K562 (cell line): ENCODE results near the gene BRWD1. TPM values are rescaled to one million over a fixed set of nuclear protein-coding genes. Genes with fewer than 3 reads are reported as not detected.
A peak's percentile ranks its signal among the peaks of the same experiment; 100 is the strongest.

Experiments used
- BCL6 ChIP-seq: fragments of 250-450 bp; sonication (Bioruptor Pico); IDR thresholded peaks from 2 replicates; pipeline ENCODE4 v1.4.0; 2020
- GATA2 ChIP-seq: sonication (generic); formaldehyde crosslinking; IDR thresholded peaks from 2 replicates; pipeline ENCODE4 v1.4.0; 2020; ENCODE audit warnings: mild to moderate bottlenecking, missing genetic modification reagents
- HSF4 ChIP-seq: fragments of 250-450 bp; sonication (Bioruptor Pico); IDR thresholded peaks from 2 replicates; pipeline ENCODE4 v2.1.2; 2022; ENCODE audit warnings: mild to moderate bottlenecking, moderate library complexity, borderline replicate concordance
- IFI16 ChIP-seq: fragments of 250-450 bp; sonication (Bioruptor Pico); IDR thresholded peaks from 2 replicates; pipeline ENCODE4 v2.1.2; 2022; ENCODE audit warnings: mild to moderate bottlenecking, inconsistent platforms
- IRF2 ChIP-seq: sonication (generic); formaldehyde crosslinking; IDR thresholded peaks from 2 replicates; pipeline ENCODE4 v1.8.1; 2022; ENCODE audit warnings: mild to moderate bottlenecking, missing genetic modification reagents
- KDM4B ChIP-seq, 2 experiments: fragments of 450-650 bp in 1 of 2; sonication (generic) in 1 of 2; IDR thresholded peaks; 2 replicates each; pipeline ENCODE4 v1.6.1; 2016 to 2017; ENCODE audit warnings: borderline replicate concordance in 2 of 2, antibody characterized with exemption in 1 of 2, low read depth in 1 of 2, mild to moderate bottlenecking in 1 of 2
- MXD1 ChIP-seq: fragments of 250-450 bp; sonication (Bioruptor Pico); IDR thresholded peaks from 2 replicates; pipeline ENCODE4 v1.8.0; 2021; ENCODE audit warnings: borderline replicate concordance, mild to moderate bottlenecking, moderate library complexity; ENCODE audit not compliant: poor library complexity, severe bottlenecking
- PHB ChIP-seq: fragments of 250-450 bp; sonication (Bioruptor Pico); IDR thresholded peaks from 2 replicates; pipeline ENCODE4 v1.5.0; 2021
- POLR2B ChIP-seq: fragments of 450-650 bp; IDR thresholded peaks from 2 replicates; pipeline ENCODE4 v1.6.1; 2018; ENCODE audit warnings: low read depth; ENCODE audit not compliant: partially characterized antibody
- SMARCA5 ChIP-seq: fragments of 450-650 bp; IDR thresholded peaks from 2 replicates; pipeline ENCODE4 v1.6.1; 2016
- SMARCE1 ChIP-seq: fragments of 450-650 bp; IDR thresholded peaks from 2 replicates; pipeline ENCODE4 v1.7.1; 2016; ENCODE audit warnings: mild to moderate bottlenecking
- SNRNP70 ChIP-seq: fragments of 200-400 bp; formaldehyde crosslinking; optimal IDR thresholded peaks from 2 replicates; pipeline ENCODE3; 2017; ENCODE audit warnings: low read depth, low read length
- TAF1 ChIP-seq: IDR thresholded peaks from 2 replicates; pipeline ENCODE4 v1.6.1; 2011; ENCODE audit warnings: mild to moderate bottlenecking, low read length, moderate library complexity; ENCODE audit not compliant: insufficient read depth, control insufficient read depth, severe bottlenecking; ENCODE audit errors: extremely low read depth
- TBL1XR1 ChIP-seq, 2 experiments: IDR thresholded peaks; 2 replicates each; pipeline ENCODE4 v1.6.1; 2012; ENCODE audit warnings: improper control_type of control experiment in 2 of 2, low read length in 2 of 2, mild to moderate bottlenecking in 1 of 2
- TOE1 ChIP-seq, 2 experiments: fragments of 450-650 bp in 1 of 2; sonication (generic) in 1 of 2; formaldehyde crosslinking in 1 of 2; IDR thresholded peaks; 2 replicates each; pipeline versions ENCODE4 v1.7.1 to v1.8.0; 2016 to 2022; ENCODE audit warnings: borderline replicate concordance in 2 of 2, mild to moderate bottlenecking in 2 of 2, antibody characterized with exemption in 1 of 2, inconsistent platforms in 1 of 2, low read depth in 1 of 2, missing genetic modification reagents in 1 of 2, moderate library complexity in 1 of 2
- ZNF134 ChIP-seq: fragments of 250-450 bp; sonication (Bioruptor Pico); conservative IDR thresholded peaks from 2 replicates; pipeline ENCODE4 v1.4.0; 2020
- ZNF707 ChIP-seq: fragments of 250-450 bp; sonication (Bioruptor Pico); conservative IDR thresholded peaks from 2 replicates; pipeline ENCODE4 v1.8.0; 2022; ENCODE audit warnings: inconsistent platforms, mild to moderate bottlenecking, moderate library complexity
- ZNF778 ChIP-seq: fragments of 450-650 bp; formaldehyde crosslinking; IDR thresholded peaks from 2 replicates; pipeline ENCODE4 v1.4.0; 2020; ENCODE audit warnings: mild to moderate bottlenecking, moderate library complexity
- polyA plus RNA-seq, 8 experiments: library from polyadenylated mRNA; depleted of rRNA in 4 of 8; stranded (reverse) in 5 of 8; unstranded in 3 of 8; fragments of >200 nt; fragmentation: Nextera tagmentation in 2 of 8; fragmentation: Illumina TruSeq in 1 of 8; extraction: Ambion mirVana in 2 of 8; extraction: Trizol in 1 of 8; gene quantifications; 2 replicates each; pipeline versions ENCODE4 v1.2.1 to v1.2.3, GENCODE V29; 2011 to 2014; ENCODE audit warnings: inconsistent platforms in 1 of 8, missing spikeins in 1 of 8
- total RNA-seq, 7 experiments: library from RNA; depleted of rRNA in 6 of 7; stranded (reverse); fragments of >200 nt in 6 of 7; fragmentation: Illumina TruSeq in 2 of 7; extraction: Trizol in 2 of 7; gene quantifications; 2 replicates each; pipeline versions ENCODE4 v1.2.1 to v1.2.3, GENCODE V29; 2011 to 2021; ENCODE audit warnings: low replicate concordance in 1 of 7
- TF ChIP-seq, protein P1 (sequence below): sonication (generic); formaldehyde crosslinking; IDR thresholded peaks from 2 replicates; pipeline ENCODE4 v1.8.1; 2023; ENCODE audit warnings: mild to moderate bottlenecking, missing genetic modification reagents
- TF ChIP-seq, protein P2 (sequence below): fragments of 450-650 bp; conservative IDR thresholded peaks from 2 replicates; pipeline ENCODE4 v1.6.1; 2016; ENCODE audit warnings: missing genetic modification characterization, low read depth, mild to moderate bottlenecking, control low read depth, missing compliant biosample characterization
- TF ChIP-seq, protein P3 (sequence below): sonication (generic); formaldehyde crosslinking; IDR thresholded peaks from 2 replicates; pipeline ENCODE4 v1.8.0; 2022; ENCODE audit warnings: mild to moderate bottlenecking, missing genetic modification reagents, borderline replicate concordance

Gene BRWD1
- total and polyA plus RNA-seq, 9 of the 15 experiments (the other 6 are each of a cell fraction or from before 2014, with no cell fraction given), result 10.1 to 60.2 (median 34.1) TPM

DNA sequence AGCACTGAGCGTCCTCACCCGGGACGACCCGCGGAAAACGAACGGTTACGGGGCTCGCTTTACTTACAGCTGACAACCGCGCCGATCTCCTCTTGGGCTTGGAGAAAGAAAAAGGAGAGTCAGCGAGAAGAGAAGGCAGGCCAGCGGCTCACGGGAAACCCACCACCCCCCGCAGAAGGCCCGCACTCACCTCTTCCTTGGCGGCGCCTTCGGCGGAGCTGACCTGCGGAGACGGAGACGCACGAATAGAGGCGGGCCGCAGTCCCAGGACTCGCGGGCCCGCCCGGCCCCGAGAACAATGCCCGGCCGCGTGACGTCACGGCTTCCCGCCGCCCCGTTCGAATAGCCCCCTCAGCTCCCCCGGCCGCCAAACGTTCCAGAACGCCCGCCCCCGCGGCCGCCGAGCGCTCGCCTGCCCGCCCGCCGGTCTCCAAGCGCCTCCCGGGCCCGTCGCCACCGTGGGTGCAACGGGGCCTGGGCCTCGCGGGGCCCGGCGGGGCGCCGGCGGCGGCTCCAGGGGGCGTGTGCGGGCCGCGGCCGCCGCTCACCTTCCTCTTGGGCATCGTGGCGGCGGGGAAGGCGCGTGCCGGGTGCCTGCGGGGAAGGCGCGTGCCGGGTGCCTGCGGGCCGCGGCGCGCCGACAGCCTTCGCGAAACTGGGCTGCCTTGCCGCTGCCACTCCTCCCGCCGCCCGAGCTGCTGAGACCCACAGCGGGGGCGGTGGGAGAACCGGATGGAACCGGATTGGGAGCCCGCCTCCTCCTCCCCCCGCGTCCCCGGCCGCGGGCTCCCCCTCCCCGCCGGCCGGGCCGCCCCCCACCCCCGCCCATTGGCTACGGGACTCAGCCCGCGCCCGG is 35.2 kb upstream of the BRWD1 start, which contains the start of gene HMGN1 (continued):
- peak in 1 of 2 experiments; percentile 97; a peak in 2 of 4 replicates for TF ChIP-seq KDM4B (IDR thresholded peaks at IDR 0.05; ENCODE audit: borderline replicate concordance in 2 of 2, low read depth in 1 of 2)
- peak in 1 of 2 experiments; percentile 9; a peak in 1 of 4 replicates for TF ChIP-seq TBL1XR1 (IDR thresholded peaks at IDR 0.05; ENCODE audit: low read length in 2 of 2)
- TF ChIP-seq POLR2B, result peak; percentile 21
- TF ChIP-seq ZNF778, result no peak
- TF ChIP-seq HSF4 (CRISPR knock-in tag), result no peak
- no peak for TF ChIP-seq IRF2 (CRISPR knock-in tag)
- no peak for TF ChIP-seq SMARCA5
- TF ChIP-seq, protein P1, sequence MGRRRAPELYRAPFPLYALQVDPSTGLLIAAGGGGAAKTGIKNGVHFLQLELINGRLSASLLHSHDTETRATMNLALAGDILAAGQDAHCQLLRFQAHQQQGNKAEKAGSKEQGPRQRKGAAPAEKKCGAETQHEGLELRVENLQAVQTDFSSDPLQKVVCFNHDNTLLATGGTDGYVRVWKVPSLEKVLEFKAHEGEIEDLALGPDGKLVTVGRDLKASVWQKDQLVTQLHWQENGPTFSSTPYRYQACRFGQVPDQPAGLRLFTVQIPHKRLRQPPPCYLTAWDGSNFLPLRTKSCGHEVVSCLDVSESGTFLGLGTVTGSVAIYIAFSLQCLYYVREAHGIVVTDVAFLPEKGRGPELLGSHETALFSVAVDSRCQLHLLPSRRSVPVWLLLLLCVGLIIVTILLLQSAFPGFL (CRISPR knock-in tag), result no peak
- no peak for TF ChIP-seq SMARCE1
- TF ChIP-seq, protein P2, sequence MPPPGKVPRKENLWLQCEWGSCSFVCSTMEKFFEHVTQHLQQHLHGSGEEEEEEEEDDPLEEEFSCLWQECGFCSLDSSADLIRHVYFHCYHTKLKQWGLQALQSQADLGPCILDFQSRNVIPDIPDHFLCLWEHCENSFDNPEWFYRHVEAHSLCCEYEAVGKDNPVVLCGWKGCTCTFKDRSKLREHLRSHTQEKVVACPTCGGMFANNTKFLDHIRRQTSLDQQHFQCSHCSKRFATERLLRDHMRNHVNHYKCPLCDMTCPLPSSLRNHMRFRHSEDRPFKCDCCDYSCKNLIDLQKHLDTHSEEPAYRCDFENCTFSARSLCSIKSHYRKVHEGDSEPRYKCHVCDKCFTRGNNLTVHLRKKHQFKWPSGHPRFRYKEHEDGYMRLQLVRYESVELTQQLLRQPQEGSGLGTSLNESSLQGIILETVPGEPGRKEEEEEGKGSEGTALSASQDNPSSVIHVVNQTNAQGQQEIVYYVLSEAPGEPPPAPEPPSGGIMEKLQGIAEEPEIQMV, result no peak
- TF ChIP-seq MXD1 (CRISPR knock-in tag), result peak; percentile 82
- TF ChIP-seq PHB (CRISPR knock-in tag), result no peak
- no peak for TF ChIP-seq GATA2 (CRISPR knock-in tag)
- TF ChIP-seq IFI16 (CRISPR knock-in tag), result no peak
- no peak for TF ChIP-seq ZNF134 (CRISPR knock-in tag)
- TF ChIP-seq TAF1, result peak; percentile 66
- TF ChIP-seq TOE1 (IDR thresholded peaks at IDR 0.05; ENCODE audit: borderline replicate concordance), result peak; percentile 64; the same call in 1 of the 2 replicates
- no peak for TF ChIP-seq TOE1 (CRISPR knock-in tag; IDR thresholded peaks at IDR 0.05; ENCODE audit: borderline replicate concordance, low read depth)
- TF ChIP-seq, protein P3, sequence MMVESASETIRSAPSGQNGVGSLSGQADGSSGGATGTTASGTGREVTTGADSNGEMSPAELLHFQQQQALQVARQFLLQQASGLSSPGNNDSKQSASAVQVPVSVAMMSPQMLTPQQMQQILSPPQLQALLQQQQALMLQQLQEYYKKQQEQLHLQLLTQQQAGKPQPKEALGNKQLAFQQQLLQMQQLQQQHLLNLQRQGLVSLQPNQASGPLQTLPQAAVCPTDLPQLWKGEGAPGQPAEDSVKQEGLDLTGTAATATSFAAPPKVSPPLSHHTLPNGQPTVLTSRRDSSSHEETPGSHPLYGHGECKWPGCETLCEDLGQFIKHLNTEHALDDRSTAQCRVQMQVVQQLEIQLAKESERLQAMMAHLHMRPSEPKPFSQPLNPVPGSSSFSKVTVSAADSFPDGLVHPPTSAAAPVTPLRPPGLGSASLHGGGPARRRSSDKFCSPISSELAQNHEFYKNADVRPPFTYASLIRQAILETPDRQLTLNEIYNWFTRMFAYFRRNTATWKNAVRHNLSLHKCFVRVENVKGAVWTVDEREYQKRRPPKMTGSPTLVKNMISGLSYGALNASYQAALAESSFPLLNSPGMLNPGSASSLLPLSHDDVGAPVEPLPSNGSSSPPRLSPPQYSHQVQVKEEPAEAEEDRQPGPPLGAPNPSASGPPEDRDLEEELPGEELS (CRISPR knock-in tag), result no peak
- TF ChIP-seq BCL6 (CRISPR knock-in tag), result no peak
- TF ChIP-seq SNRNP70, result no peak
- no peak for TF ChIP-seq ZNF707
